Lower leg skin (tissue), 3 donors: ENCODE results near the gene KBTBD3.
"Not testable (repeated sequence)": the region's sequence is repeated elsewhere in the genome, so short reads cannot be mapped to it uniquely, and the experiment has no call there.

Experiments used
- CTCF ChIP-seq, 3 donors: fragments of 450-650 bp; IDR thresholded peaks; one replicate each; pipeline ENCODE4 v1.5.1; 2016; ENCODE audit warnings: antibody characterized with exemption in 3 of 3, mild to moderate bottlenecking in 3 of 3, moderate library complexity in 2 of 3
- POLR2A ChIP-seq, 2 donors: fragments of 450-650 bp; IDR thresholded peaks; one replicate each; pipeline ENCODE4 v1.6.1; 2016 to 2017; ENCODE audit warnings: antibody characterized with exemption in 2 of 2, mild to moderate bottlenecking in 1 of 2, moderate library complexity in 1 of 2

DNA sequence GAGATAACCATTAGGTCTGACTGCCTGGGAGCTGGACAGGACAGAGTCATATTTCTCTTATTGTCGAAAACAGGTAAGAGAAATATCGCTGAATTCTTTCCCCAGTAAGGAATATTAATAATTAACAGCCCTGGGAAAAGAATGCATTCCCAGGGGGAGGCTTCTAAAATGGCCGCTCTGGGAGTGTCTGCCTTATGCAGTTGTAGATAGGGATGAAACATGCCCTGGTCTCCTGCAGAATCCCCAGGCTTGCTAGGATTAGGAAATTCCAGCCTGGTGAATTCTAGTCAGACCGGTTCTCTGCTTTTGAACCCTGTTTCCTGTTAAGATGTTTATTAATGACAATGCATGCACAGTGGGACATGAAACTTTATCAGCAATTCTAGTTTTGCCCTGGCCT lies 74.1 kb downstream of the KBTBD3 start:
- not testable (repeated sequence) for TF ChIP-seq CTCF, POLR2A (IDR thresholded peaks at IDR 0.05)
